GM18867 (cell line): Measurements from ENCODE around the gene FAM193B.
A peak's percentile ranks its signal among the peaks of the same experiment; 100 is the strongest.
"Not testable (repeated sequence)": the region's sequence is repeated elsewhere in the genome, so short reads cannot be mapped to it uniquely, and the experiment has no call there.

Experiments
- ATAC-seq: cut with Tn5 transposase; IDR thresholded peaks from one replicate; pipeline ENCODE4 v1.9.1; 2021; ENCODE audit warnings: mild to moderate bottlenecking, moderate library complexity; ENCODE audit not compliant: unreplicated experiment

FAM193B gene

GRCh38 chr5:177489119-177489716 lies 65.1 kb downstream of the FAM193B start:
- no peak for ATAC-seq

DNA sequence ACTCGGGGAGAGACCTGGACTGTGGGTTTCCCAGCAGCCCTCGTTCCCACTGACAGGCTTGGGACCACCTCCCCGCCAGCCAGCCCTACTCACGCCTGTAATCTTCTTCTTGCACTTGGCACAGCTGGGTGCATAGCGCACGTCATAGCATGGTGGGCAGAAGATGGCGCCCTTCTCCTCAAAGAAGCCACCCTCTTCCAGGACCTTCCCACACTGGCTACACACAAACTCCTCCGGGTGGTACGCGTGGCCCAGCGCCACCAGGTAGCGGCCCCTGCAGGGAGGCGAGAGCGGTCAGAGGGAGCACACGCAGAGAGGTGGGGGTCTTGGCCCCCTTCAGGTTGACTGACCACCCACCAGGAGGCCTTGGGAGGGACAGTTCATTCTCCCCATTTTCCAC lies 66.4 kb downstream of the FAM193B start:
- no peak for ATAC-seq

DNA sequence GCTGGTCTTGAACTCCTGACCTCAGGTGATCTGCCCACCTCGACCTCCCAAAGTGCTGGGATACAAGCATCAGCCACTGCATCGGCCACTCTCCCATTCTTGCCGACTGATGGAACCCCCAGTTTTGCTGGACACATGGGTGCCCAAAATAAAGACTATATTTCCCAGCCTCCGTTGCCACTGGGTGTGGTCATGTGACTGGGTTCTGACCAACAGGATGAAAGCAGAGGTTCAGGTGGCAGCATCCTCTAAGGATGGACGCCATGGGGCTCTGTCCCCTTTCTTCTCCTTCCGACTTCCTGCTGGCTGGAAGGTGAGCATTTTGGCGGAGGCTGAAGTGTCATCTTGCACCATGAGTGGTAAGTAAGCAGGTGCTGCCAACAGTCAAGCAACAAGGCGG lies 67.2 kb downstream of the FAM193B start:
- no peak for ATAC-seq

DNA sequence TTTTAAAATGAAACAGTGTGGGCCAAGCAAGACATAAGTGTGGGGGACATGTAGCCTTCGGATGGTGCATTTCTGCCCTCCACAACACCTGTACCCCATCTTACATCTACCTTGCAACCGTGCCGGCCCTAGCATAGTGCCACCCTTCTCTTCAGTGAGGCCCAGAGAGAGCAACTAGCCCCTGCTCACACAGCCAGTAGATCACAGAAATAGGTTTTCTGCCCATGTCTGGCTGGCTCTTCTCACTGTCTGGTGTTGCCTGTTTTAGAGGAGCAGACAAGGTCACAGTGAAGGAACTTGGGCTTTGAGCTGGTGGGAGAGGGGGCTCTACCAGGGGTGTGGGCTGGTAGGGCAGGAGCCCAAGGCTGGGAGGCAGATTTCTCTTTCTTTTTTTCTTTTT lies 68.1 kb downstream of the FAM193B start:
- ATAC-seq, result no peak

DNA sequence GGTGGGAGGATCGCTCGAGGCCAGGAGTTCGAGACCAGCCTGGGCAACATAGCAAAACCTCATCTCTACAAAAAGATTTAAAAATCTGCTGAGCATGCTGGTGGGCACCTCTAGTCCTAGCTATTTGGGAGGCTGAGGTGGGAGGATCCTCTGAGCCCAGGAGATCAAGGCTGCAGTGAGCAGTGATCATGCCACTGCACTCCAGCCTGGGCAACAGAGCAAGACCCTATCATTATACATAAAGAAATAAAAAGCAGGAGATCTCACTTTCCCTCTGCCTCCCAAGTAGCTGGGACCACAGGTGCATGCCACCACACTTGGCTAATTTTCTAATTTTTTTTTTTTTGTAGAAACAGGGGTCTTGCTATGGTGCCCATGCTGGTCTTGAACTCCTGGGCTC lies 68.6 kb downstream of the FAM193B start:
- ATAC-seq, result not testable (repeated sequence)

DNA sequence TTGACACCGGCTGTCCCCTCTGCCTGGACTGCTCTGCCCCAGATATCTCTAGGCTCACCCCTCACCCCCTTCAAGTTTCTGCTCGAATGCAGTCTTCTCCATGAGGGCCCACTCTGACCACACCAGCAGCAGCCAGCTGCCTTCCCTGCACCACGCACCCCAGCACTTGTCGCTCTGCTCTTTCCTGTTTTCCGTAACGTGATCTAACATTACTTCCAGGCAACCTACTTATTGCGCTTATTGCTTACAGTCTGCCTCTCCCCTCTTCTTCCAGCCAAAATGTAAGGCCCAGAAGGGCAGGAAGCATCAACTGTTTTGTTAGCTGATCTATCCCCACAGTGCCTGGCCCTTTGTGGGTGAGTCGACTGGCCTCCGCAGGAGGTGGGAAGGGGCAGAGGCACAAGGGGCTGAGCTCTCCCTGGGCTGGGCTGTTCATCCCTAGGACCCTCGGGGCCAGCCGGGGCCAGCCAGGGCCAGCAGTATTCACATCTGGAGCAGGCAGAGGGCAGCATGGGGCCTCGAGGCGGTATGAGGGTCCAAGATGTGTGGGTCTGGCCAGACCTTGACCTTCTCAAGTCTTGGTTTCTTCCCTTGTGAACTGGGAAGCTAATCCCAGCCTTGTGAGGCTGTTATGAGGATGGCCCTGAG lies 69.3 kb downstream of the FAM193B start:
- no peak for ATAC-seq

- no peak for ATAC-seq
Measured at GRCh38 chr5:177483994-177484901, 70.1 kb downstream of the FAM193B start.

DNA sequence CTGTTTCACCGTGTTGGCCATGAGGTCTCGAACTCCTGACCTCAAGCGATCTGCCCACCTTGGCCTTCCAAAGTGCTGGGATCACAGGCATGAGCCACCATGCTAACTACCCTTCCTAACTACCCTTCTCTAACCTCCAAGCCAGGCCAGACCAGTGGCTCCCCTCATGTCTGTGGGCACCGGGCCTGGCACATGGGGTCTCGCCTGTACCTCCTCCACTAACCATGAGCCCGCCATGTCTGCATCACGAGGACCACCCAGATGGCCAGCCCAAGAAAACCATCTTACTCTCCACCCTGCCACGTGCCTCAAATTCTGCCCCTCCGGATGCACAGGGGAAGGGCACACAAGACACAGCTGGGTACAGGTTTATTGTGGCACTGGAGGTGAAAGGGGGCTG lies 71.3 kb downstream of the FAM193B start:
- ATAC-seq, result no peak

DNA sequence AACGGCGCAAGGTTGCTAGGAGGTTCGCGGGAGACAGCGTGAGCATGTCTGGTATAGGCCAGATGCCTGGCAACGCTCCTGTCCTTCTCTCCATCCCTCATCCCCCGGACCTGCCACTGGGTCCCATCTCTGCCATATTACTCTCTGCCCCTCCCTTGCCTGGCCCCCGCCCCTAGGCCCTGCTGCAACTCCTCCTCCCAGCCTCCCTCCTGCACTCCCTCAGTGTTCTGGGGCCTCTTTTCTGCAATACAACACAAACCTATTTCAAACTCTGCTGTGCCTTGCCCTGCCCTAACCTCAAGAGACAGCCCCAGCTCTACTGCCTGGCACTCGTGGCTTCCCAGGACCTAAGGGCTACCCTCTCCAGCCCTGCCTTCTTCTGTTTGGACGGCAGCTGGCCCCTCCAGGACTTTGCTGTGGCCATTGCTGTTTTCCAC lies 72.0 kb downstream of the FAM193B start:
- no peak for ATAC-seq

GRCh38 chr5:177479774-177480173 lies 74.6 kb downstream of the FAM193B start:
- no peak for ATAC-seq

- ATAC-seq, result no peak
Measured at GRCh38 chr5:177478711-177479646, 75.4 kb downstream of the FAM193B start.

- ATAC-seq, result no peak
Measured at GRCh38 chr5:177477701-177478477, 76.5 kb downstream of the FAM193B start.

DNA sequence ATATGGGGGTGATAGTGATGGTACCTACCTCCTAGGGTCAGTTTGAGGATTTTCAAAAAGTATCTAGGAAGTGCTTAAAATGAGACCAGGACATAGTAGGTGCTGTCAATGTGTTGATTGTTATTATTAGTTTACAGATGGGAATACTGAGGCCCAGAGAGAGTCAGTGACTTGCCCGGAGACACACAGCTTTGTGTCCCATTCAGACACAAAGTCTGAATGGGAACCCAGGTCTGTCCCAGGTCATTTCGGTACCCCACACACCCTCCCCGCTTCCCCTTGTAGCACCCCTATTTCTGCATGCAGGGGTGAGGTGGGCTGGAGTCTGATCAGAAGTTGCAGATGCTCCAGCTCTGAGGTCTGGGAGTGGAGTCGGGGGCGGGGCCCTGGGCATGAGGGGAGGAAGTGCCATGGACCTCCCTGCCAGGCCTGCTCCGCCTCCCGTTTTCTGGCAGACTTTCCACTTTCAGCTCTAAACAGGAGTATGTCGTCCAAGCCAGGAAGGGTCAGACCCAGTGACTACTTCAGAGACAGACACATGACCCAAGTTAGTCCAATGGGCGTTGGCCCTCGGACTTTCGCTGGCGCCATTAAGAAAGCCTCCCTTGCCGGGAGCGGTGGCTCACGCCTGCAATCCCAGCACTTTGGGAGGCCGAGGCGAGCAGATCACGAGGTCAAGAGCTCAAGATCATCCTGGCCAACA lies 77.7 kb downstream of the FAM193B start:
- no peak for ATAC-seq

DNA sequence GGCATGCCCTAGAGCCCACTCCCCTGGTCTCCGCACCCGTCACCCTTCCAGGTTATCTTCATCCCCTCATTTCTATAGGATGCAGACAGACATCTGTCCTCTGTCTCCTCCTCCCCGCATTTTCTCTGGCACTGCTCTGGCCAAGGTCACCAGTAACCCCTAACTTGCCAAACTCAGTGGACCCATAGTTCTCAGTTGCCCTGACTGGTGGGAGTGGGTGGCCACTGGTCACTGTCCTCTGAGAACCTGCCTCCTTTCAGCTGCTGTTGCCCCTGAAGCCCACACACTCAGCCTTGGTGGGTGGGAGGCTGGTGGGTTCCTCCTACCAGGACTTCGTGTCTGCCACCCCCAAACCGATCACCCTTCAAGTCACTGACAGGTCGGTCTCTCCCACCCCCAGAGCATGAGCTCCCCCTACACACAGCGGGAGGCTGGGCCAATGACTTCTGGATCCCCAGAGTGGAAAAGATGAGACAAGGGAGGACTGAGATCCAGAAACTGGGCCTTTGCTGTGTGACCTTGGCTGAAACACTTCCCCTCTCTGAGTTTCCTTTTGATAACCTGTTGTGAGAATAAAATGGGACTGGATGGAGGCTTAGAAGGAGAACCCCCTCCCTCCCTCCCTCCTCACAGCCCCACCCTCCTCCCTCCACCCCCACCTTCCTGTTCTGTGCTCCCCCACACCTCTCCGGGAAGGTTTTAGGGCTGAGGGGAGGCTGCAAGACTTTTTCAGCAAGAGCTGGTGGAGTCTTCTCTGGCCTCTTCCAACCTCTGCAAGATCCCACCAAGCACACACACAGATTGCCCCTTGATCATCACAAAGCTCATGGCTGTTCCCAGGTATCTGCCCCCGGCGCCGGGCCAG lies 78.6 kb downstream of the FAM193B start:
- no peak for ATAC-seq

GRCh38 chr5:177474846-177475562 lies 79.4 kb downstream of the FAM193B start:
- ATAC-seq, result no peak

- ATAC-seq, result no peak
Measured at GRCh38 chr5:177474002-177474476, 80.3 kb downstream of the FAM193B start.

- peak; percentile 35 for ATAC-seq
Measured at GRCh38 chr5:177473443-177474001, 80.8 kb downstream of the FAM193B start, which contains the start of gene DBN1. TSS of gene DBN1 (minus strand) at chr5:177473634. CDS start at chr5:177473521, 113 bp downstream.
